ENCODE data around the gene CHCHD10. TPM values are rescaled to one million over a fixed set of nuclear protein-coding genes. Genes with fewer than 3 reads are reported as not detected.

Gene CHCHD10
- total RNA-seq, 1 experiment from 2014 or later: 43.5 TPM

DNA sequence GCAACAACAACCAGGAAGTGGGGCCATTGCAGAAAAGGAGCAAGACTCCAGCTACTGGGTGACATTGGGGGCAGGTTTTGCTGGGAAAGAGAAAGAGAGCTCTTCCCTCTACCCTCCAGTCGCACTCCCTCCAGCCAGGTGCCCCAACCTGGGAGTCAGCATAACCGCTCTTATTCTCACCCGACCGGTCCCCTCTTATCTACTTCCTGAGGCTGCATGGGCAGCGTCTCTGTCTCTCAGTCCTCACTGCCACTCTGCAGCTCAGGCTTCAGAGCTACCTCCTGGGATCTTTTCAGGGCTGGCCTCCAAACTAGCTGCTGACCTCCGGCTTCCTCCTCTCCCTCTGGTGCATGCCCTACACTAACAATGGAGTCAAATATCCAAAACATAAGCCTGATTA, 22.0 kb downstream of the CHCHD10 start:
- Histone ChIP-seq H3K4me2 (no peak overlapping the region), H4K20me1 (ENCODE audit: insufficient read depth) (no peaks in the 10 kb centered on the region), H2AFZ (no peak overlapping the region), H3K27ac (no peak overlapping the region), H3K36me3 (ENCODE audit: low read depth) (peaks cover 4% of the 10 kb centered on the region; the same call in 1 of the 2 replicates), H3K27me3 (ENCODE audit: insufficient read depth, low read depth) (no peaks in the 10 kb centered on the region), H3K79me2 (ENCODE audit: low read depth) (0 out of 2 replicates have a peak, but pooled peaks cover 4% of the 10 kb centered on the region), H3K4me1 (replicated peaks; ENCODE audit: insufficient read depth) (peaks cover 17% of the 10 kb centered on the region), H3K4me3 (no peak overlapping the region), H3K9me2 (ENCODE audit: insufficient read depth) (no peaks in the 10 kb centered on the region), H3F3A (ENCODE audit: insufficient read depth, low read depth) (peaks cover 15% of the 10 kb centered on the region; the same call in 1 of the 2 replicates), H3K9me3 (ENCODE audit: insufficient read depth, low read depth) (no peaks in the 10 kb centered on the region)
- no TSS peak for BruUV-seq (replicated peaks)
- ChIA-PET POLR2A (ENCODE audit: unreplicated experiment) (no interaction called here), CTCF (no interaction called here)
- DNase-seq: no peak
- intact Hi-C loops (cut with micrococcal nuclease; ENCODE audit: unreplicated experiment): no loop called here
- TF ChIP-seq EZH2 (IDR thresholded peaks at IDR 0.05; ENCODE audit: low read depth): no peak
- TF ChIP-seq, protein P1, sequence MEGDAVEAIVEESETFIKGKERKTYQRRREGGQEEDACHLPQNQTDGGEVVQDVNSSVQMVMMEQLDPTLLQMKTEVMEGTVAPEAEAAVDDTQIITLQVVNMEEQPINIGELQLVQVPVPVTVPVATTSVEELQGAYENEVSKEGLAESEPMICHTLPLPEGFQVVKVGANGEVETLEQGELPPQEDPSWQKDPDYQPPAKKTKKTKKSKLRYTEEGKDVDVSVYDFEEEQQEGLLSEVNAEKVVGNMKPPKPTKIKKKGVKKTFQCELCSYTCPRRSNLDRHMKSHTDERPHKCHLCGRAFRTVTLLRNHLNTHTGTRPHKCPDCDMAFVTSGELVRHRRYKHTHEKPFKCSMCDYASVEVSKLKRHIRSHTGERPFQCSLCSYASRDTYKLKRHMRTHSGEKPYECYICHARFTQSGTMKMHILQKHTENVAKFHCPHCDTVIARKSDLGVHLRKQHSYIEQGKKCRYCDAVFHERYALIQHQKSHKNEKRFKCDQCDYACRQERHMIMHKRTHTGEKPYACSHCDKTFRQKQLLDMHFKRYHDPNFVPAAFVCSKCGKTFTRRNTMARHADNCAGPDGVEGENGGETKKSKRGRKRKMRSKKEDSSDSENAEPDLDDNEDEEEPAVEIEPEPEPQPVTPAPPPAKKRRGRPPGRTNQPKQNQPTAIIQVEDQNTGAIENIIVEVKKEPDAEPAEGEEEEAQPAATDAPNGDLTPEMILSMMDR (conservative IDR thresholded peaks at IDR 0.05): no peak

DNA sequence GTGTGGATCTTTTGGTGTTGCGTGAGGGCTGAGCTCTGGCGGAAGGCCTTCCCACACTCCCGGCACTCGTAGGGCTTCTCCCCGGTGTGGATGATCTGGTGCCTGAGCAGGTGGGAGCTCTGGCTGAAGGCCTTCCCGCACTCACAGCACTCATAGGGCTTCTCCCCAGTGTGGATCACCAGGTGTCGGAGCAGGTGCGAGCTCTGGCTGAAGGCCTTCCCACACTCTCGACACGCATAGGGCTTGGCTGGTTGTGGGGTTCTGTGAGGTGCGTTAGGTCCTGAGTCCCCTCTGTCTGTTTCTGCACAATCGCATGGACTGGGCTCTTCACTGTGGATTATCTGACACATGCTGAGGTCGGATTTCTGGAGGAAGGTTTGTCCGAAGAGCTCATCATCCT, 23.3 kb downstream of the CHCHD10 start:
- POLR2A ChIA-PET (ENCODE audit: unreplicated experiment): interaction anchor here (0.5 kb wide), 1 partner anchor 66 kb away, joined by 3 read pairs; no protein-coding TSS in a partner anchor
- intact Hi-C loops (cut with micrococcal nuclease; ENCODE audit: unreplicated experiment): no loop called here

DNA sequence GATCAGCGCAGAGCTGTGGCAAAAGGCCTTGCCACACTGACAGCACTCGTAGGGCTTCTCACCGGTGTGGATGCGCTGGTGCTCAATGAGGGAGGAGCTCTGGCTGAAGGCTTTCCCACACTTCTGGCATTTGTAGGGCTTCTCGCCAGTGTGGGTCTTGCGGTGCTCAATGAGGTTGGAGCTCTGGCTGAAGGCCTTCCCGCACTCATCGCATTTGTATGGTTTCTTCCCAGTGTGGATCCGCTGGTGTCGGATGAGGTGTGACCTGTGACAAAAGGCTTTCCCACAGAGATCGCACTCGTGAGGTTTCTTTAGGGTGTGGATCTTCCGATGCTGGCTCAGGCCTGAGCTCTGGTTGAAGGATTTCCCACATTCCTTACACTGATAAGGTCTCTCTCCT, 23.8 kb downstream of the CHCHD10 start:
- H2AFZ ChIP-seq: no peak overlapping the region
- DNase-seq: no peak
- no peaks in the 10 kb centered on the region for H3K79me2 ChIP-seq (ENCODE audit: low read depth)
- H3K9me2 ChIP-seq (ENCODE audit: insufficient read depth): no peaks in the 10 kb centered on the region
- BruUV-seq (replicated peaks): no TSS peak
- TF ChIP-seq EZH2 (IDR thresholded peaks at IDR 0.05; ENCODE audit: low read depth): no peak
- TF ChIP-seq, protein P1 (conservative IDR thresholded peaks at IDR 0.05): no peak
- ChIA-PET CTCF (interaction anchor here (0.6 kb wide), 1 partner anchor 1214 kb away, joined by 4 read pairs; no protein-coding TSS in a partner anchor), POLR2A (ENCODE audit: unreplicated experiment) (interaction anchor here (0.5 kb wide), 1 partner anchor 67 kb away, joined by 3 read pairs; no protein-coding TSS in a partner anchor)
- H3K9me3 ChIP-seq (ENCODE audit: insufficient read depth, low read depth): no peaks in the 10 kb centered on the region
- no peaks in the 10 kb centered on the region for H3K27me3 ChIP-seq (ENCODE audit: insufficient read depth, low read depth)
- no peak overlapping the region for H3K4me2 ChIP-seq
- H3K4me3 ChIP-seq: no peak overlapping the region
- H3F3A ChIP-seq (ENCODE audit: insufficient read depth, low read depth): peaks cover 5% of the 10 kb centered on the region; the same call in 1 of the 2 replicates
- intact Hi-C loops (cut with micrococcal nuclease; ENCODE audit: unreplicated experiment): no loop called here
- peaks cover 11% of the 10 kb centered on the region; the same call in 1 of the 2 replicates for H3K4me1 ChIP-seq (replicated peaks; ENCODE audit: insufficient read depth)
- H4K20me1 ChIP-seq (ENCODE audit: insufficient read depth): no peaks in the 10 kb centered on the region
- peaks cover 4% of the 10 kb centered on the region; the same call in 1 of the 2 replicates for H3K36me3 ChIP-seq (ENCODE audit: low read depth)
- no peak overlapping the region for H3K27ac ChIP-seq

More for the DNA sequence above, 23.3 kb downstream of the CHCHD10 start:
- no peak overlapping the region for H3K4me2 ChIP-seq
- BruUV-seq (replicated peaks): no TSS peak
- no peaks in the 10 kb centered on the region for H3K79me2 ChIP-seq (ENCODE audit: low read depth)
- H3F3A ChIP-seq (ENCODE audit: insufficient read depth, low read depth): peaks cover 5% of the 10 kb centered on the region; the same call in 1 of the 2 replicates
- no peak for DNase-seq
- H3K9me2 ChIP-seq (ENCODE audit: insufficient read depth): no peaks in the 10 kb centered on the region
- H3K36me3 ChIP-seq (ENCODE audit: low read depth): peaks cover 4% of the 10 kb centered on the region; the same call in 1 of the 2 replicates
- H3K4me1 ChIP-seq (replicated peaks; ENCODE audit: insufficient read depth): peaks cover 11% of the 10 kb centered on the region; the same call in 1 of the 2 replicates
- H3K27ac ChIP-seq: no peak overlapping the region
- CTCF ChIA-PET: interaction anchor here (0.6 kb wide), 1 partner anchor 1214 kb away, joined by 4 read pairs; no protein-coding TSS in a partner anchor
- TF ChIP-seq EZH2 (IDR thresholded peaks at IDR 0.05; ENCODE audit: low read depth): no peak
- TF ChIP-seq, protein P1 (conservative IDR thresholded peaks at IDR 0.05): no peak
- no peaks in the 10 kb centered on the region for H4K20me1 ChIP-seq (ENCODE audit: insufficient read depth)
- no peak overlapping the region for H3K4me3 ChIP-seq
- H3K9me3 ChIP-seq (ENCODE audit: insufficient read depth, low read depth): no peaks in the 10 kb centered on the region
- no peak overlapping the region for H2AFZ ChIP-seq
- H3K27me3 ChIP-seq (ENCODE audit: insufficient read depth, low read depth): no peaks in the 10 kb centered on the region

Data from PC-9 (cell line).